GM15510 (cell line): Measurements from ENCODE around the gene RANGAP1.

Experiments used
- POLR2A ChIP-seq: IDR thresholded peaks from 3 replicates; pipeline ENCODE4 v1.6.1; 2011; ENCODE audit warnings: borderline replicate concordance; ENCODE audit not compliant: insufficient read length; ENCODE audit errors: extremely low read depth

Gene RANGAP1

DNA sequence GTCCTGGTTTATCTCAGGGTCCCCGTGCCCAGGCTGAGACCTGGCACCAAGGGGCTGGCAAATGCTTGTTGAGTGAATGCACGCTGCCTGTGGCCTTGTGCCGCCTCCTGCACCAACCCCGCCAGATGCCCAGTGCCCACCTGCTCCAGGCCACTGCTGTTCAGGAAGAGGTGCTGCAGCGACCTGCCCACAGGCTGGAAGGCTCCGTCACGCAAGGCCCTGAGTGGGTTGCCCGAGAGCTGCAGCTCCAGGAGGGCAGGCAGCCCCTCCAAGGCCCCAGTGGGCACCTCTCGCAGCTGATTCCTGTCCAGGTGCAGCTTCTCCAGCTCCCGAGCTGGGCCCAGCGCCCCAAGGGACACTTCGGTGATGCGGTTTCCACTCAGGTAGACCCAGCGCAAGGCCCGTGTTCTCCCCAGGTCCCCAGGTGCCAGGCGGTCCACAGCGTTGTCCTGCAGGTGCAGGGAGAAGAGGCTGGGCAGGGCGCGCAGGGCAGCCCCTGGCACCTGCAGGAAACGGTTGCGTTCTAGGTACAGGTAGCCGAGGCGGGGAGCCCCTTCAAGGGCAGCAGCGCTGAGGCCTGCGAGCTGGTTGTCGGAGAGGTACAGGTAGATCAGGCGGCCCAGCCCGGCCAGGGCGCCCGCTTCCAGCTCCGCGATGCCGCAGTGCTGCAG, 48.8 kb downstream of the RANGAP1 start:
- TF ChIP-seq POLR2A = no peak

DNA sequence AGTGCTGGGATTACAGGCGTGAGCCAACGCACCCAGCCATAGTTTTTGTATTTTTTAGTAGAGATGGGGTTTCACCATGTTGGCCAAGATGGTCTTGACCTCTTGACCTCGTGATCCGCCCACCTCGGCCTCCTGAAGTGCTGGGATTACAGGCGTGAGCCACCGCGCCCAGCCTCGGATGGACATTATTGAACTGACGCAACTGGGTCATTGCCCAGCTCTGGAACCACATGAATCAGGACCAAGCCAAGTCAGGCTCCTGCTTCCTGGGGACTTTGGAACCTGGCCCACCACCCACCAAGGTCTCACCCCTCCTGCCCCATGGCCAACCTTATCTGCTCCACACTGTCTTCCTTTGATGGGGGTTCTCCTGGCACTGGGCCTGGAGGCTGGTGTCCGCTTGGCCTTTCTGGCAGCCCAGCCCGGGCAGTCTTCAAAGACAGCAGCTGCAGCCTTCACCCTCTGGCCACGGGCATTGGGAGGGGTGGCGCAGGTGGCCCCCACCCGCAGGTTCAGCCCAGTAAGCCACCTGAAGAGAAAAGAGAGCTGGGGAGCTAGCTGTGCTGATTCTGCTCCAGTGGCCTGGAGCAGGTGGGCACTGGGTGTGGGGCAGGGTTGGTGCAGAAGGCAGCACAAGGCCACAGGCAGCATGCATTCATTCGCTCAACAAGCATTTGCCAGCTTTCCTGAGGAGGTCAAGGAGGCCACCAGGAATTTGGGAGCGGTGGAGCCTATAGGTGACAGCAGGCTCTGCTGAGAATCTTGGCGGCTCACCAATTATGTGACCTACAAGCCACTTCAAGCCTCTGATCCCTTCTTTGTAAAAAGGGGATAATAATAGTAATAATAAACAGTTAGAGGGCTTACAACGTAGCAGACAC, 50.9 kb downstream of the RANGAP1 start:
- no peak for TF ChIP-seq POLR2A

DNA sequence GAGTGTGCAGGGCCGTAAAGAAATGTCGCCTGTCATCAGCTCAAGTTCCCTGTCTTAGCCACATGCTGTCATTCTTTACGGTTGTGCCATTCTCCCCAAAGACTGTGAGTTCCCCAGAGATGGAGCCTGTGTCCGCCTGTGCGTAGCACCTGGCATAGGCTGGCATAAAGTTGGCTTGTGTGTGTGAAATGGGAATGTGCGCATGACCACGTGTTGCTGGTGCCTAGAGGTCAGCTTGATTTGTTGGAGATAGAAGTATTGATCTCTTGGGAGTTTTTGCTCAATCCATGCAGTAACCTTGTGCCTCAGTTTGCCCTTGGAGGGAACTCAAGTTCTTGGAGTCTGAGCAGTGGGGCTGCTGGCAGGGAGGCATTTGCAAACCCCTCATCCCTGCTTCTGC, 54.6 kb downstream of the RANGAP1 start:
- no peak for TF ChIP-seq POLR2A

DNA sequence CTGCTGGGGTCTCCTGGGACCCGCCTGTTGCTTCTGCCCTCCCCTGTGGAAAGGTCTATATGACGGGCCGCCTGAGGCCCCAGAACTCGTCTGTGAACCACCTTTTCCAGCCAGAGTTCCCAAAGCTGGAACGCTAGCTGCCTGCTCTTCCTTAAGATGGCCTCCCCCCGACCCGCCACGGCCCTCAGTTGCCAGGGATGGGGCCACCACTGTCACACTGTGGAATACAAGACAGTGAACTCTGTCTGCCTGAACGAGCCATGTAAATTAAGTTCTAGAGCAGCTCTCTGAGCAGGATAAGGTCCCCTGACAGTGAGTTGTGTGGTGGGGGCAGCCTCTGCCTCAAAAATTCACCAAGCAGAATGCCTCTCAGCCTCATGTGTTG, 55.6 kb downstream of the RANGAP1 start:
- no peak for TF ChIP-seq POLR2A

DNA sequence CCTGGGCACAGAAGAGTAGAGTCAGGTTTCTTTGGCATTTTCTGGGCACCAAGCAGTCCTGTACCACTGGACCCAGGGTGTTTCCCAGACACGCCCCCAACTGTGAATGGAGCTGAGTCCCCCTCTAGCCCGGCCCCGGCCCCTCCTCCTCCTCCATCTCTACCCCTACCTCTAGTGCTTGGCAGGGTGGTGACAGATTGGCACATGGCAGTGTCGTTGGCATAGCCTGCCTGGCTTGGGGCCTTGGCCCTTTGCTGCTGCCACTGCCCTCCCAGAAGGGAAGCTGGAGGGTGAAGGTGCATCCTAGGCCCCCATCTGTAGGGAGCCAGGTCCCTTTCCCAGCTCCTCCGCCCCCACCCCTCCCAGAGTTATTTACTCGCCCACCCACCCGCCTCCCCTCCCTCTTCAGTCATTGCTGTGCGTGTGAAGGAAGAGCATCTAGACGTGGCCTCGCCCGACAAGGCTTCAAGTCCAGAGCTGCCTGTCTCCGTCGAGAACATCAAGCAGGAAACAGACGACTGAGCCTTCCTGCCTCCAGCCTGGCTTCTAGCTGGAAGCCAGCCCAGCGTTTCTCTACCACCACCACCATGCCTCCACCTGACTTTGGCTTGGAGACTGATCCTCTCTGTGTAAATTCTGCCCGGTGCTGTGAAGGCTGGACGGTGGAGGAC, 56.1 kb downstream of the RANGAP1 start:
- no peak for TF ChIP-seq POLR2A

DNA sequence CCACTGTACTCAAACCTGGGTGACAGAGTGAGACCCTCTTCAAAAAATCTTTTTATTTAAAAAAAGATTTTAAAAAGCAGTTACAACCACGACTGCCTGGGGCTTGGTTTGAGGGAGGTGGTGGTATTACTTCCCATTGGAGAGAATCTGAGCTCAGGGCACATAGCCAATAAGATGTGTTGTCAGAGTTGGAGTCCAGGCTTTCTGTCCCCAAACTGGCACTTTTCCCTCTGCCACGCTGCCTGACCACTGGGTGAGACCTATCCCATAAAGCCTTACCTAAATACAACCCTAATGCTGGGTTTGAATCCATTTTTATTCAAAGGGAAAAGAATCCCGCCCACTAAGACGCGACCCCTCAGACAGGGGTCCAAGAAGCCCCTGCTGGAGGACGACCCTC, 56.8 kb downstream of the RANGAP1 start:
- TF ChIP-seq POLR2A = no peak

DNA sequence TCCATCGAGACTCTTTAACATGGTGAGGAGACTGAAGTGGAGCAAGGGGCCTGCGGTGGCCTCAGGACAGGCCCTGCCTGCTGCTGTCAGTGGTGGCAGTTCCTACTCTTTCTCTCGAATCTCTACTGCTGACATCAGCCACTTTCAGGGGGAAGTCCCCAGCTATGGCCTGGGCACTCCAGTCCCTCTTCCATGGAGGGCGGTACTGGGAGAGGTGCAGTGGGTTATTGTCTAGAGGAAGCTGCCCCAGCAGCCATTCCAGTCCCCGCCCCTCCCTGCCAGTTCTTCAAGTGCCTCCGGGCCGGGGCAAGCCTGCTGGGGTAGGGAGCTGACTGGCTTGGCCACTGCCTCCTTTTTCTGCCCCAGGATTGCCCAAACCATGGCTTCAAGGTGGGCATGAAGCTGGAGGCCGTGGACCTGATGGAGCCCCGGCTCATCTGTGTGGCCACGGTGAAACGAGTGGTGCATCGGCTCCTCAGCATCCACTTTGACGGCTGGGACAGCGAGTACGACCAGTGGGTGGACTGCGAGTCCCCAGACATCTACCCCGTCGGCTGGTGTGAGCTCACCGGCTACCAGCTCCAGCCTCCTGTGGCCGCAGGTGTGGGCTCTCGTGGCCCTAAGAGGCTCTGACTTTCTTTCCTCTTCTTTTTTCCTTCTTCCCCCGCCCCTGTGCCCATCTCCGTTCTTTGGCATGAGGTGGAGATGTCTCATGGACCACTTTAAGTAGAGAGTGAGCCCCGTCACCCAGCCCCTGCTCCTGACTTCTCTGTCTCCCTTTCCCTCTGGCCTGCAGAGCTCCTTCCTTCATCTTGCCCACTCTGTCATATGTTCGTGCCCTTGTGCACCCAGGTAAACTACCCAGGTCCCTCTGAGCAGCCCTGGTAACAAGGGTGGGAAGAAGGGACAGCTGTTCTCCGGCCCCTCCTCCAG, 59.0 kb downstream of the RANGAP1 start:
- TF ChIP-seq POLR2A = no peak

DNA sequence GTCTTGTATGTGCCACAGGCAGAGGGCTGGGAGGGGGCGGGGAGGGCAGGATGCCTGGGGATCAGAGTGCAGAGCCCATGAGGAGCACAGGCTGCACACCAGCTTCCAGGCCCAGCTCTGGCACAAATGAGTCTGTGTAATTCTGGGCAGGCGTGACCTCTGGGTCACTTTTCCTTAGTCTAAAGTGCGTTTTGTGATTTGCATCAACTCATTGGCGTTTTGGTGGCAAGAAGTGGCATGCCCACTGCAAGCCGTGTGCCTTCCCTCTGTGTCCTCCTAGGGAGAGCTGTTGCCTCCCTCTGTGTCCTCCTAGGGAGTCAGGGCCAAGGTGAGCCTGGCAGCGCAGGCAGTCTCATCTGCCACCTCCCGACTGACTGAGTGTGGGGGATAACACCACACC, 62.5 kb downstream of the RANGAP1 start:
- no peak for TF ChIP-seq POLR2A

DNA sequence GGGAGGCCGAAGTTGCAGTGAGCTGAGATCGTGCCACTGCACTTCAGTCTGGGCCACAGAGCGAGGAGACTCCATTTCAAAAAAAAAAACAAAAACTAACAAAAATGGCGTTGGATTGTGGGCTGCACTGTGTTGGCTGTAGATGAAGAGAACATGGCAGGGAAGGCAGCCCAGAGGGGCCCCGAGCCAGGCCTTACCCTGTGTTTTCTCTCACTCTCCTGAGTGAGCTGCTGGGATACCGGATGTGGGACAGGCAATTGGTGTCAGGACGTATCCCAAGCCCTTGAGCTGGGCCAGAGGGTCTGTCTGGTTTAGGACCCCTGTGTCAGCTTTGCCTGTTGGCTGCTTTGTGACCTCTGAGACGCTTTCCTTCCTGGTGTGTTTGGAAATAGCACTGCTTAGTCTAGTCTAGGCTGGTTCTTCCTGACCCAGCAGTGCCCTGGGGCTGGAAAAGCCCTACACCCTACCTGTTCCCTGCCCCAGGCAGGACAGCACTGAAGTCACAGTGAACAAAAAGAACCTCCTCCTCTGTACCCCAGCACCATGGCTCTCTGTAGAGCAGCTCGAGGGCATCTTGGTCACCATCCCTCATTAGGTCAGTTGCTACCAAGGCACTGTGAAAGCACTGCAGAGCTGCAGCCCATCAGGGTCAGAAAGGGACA, 63.0 kb downstream of the RANGAP1 start:
- no peak for TF ChIP-seq POLR2A

DNA sequence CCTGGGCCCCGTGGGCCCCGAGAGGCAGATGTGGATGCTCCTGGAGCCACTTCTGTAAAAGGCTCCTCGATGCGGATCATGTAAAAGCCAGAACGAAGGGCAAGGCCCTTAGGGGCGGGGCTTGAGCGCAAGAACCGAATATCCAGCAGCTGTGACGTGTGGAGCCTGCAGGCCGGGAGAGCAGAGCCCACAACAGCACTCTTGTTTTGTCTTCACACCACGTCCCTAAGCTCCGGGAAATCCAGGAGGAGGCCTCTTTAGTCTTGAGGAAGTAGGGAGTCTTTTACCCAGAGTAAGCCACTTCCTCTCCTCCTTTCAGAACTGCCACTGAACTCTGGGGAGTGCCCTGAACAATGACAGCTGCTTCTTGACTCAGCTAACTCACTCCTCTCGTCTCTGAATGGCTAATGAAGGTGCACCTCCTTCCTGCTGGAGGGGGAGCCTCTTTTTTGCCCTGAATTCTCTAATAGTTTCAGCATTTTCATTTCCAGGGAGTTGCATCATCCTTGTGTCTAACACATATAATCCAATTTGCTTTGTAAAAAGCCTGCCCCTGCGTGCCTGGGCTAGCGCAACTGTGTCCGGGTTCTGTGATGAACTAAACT, 68.3 kb downstream of the RANGAP1 start:
- no peak for TF ChIP-seq POLR2A

DNA sequence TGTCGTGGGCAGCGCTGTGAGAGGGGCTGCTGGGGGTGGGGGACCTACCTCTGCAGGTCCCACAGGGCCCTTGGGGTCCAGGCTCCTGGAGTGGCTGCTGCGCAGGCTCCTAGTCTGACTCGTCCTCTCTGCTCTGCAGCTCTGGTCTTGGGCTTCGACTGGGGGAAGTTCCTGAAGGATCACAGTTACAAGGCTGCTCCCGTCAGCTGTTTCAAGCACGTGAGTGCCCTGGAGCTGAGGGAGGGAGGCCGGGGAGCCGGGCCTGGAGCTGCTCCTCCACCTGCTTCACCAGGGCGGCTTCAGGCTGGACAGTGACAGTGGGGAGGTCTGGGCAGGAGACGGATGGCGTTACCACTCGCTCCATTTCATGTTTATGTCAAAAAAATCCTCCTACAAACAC, 69.0 kb downstream of the RANGAP1 start:
- no peak for TF ChIP-seq POLR2A

DNA sequence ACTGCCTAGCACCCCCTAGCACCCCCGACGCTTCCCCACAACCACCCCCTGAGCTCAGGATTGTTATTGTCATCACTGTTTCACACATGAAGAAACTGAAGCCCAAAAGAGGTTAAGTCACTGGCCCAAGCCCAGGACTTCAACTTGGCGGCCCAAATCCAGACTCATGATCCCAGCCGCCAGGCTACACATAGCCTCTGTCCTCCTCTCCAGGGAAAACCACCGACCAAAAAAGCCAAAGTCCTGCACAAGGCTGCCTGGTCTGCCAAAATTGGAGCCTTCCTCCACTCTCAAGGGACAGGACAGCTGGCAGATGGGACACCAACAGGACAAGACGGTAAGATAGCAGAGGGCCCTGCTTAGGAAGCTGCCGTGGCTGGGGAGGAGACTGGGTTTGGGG, 70.1 kb downstream of the RANGAP1 start:
- TF ChIP-seq POLR2A = no peak

DNA sequence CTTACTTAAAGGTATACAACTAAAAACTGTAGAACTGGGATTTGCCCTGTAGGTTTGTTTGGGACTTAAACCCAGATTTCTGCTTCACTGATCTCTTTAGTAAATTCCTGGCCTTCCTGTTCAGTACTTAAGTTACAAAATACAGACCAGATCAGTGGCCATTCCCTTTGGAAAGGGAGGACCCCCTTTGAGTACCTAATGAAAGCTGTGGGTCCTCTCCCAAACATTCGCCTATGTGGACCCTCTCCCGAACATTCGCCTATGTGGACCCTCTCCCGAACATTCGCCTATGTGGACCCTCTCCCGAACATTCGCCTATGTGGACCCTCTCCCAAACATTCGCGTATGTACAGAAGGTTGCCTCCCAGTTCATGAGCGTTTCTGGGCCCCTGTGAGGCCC, 70.6 kb downstream of the RANGAP1 start:
- TF ChIP-seq POLR2A = no peak

DNA sequence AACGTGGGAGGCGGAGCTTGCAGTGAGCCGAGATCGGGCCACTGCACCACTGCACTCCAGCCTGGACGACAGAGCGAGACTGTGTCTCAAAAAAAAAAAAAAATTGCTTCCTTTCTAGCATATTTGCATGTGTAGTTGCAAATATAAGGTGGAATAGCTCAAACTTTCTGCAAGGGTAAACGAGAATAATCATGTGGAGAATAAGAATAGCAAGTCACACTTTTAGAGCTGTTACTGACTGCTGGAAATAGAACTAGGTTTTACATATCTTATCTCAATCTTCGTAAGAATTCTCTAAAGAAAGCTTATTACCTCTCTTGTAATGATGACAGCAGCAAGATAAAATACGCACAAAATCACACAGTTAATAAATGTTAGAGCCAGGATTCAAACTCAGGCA, 79.3 kb downstream of the RANGAP1 start:
- TF ChIP-seq POLR2A = no peak
